ENCODE data around the gene NFYA. TPM values are rescaled to one million over a fixed set of nuclear protein-coding genes. Genes with fewer than 3 reads are reported as not detected.

Gene NFYA
- total RNA-seq, 1 donor from 2014 or later = 47.8 TPM

DNA sequence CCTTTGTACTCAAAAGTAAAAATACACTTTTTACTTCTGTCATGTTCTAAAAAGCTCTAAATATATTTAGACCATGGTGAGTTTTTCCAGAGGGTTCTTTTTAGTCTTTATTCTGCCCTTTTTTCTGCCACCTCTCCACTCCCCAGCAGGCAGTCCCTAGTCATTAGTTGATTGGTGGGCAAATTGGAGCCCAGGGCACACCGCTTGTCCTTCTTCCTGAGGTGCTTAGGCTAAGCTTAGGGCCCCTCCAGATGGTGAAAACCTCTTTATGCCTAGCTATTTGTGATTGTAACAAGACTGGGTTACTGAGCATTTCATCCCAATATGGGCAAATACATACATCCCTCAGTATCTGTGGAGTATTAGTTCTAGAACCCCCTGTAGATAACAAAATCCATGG, 75.1 kb downstream of the NFYA start:
- Mint-ChIP-seq H3K27ac (ENCODE audit: unreplicated experiment) (no peak overlapping the region), H3K4me3 (ENCODE audit: unreplicated experiment) (no peak overlapping the region), H3K4me1 (ENCODE audit: low read depth, unreplicated experiment) (no peaks in the 10 kb centered on the region), H3K9me3 (ENCODE audit: unreplicated experiment) (peaks cover 3% of the 10 kb centered on the region), H3K27me3 (ENCODE audit: unreplicated experiment) (peaks cover 7% of the 10 kb centered on the region), H3K36me3 (ENCODE audit: unreplicated experiment) (no peaks in the 10 kb centered on the region)
- TF ChIP-seq, protein P1, sequence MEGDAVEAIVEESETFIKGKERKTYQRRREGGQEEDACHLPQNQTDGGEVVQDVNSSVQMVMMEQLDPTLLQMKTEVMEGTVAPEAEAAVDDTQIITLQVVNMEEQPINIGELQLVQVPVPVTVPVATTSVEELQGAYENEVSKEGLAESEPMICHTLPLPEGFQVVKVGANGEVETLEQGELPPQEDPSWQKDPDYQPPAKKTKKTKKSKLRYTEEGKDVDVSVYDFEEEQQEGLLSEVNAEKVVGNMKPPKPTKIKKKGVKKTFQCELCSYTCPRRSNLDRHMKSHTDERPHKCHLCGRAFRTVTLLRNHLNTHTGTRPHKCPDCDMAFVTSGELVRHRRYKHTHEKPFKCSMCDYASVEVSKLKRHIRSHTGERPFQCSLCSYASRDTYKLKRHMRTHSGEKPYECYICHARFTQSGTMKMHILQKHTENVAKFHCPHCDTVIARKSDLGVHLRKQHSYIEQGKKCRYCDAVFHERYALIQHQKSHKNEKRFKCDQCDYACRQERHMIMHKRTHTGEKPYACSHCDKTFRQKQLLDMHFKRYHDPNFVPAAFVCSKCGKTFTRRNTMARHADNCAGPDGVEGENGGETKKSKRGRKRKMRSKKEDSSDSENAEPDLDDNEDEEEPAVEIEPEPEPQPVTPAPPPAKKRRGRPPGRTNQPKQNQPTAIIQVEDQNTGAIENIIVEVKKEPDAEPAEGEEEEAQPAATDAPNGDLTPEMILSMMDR (IDR thresholded peaks at IDR 0.05; ENCODE audit: partially characterized antibody, unreplicated experiment) = no peak
- no peak for DNase-seq

Other genes starting within 250 kb of the NFYA start
- 1.0 TPM for gene UNC5CL, start 33.8 kb upstream of the NFYA start, total RNA-seq (ENCODE audit: unreplicated experiment)
- gene TSPO2, start 30.5 kb upstream of the NFYA start, total RNA-seq (ENCODE audit: unreplicated experiment) = not detected
- gene APOBEC2, start 19.8 kb upstream of the NFYA start, total RNA-seq (ENCODE audit: unreplicated experiment) = 0.61 TPM
- gene OARD1, start 618 bp upstream of the NFYA start, total RNA-seq (ENCODE audit: unreplicated experiment) = 24.4 TPM
- not detected for gene TREML1, start 81.4 kb downstream of the NFYA start, total RNA-seq (ENCODE audit: unreplicated experiment)
- not detected for gene TREM2, start 90.1 kb downstream of the NFYA start, total RNA-seq (ENCODE audit: unreplicated experiment)
- gene TREML2, start 128.2 kb downstream of the NFYA start, total RNA-seq (ENCODE audit: unreplicated experiment) = not detected
- not detected for gene TREML4, start 155.4 kb downstream of the NFYA start, total RNA-seq (ENCODE audit: unreplicated experiment)
- gene TREM1, start 213.7 kb downstream of the NFYA start, total RNA-seq (ENCODE audit: unreplicated experiment) = not detected

All from glutamatergic neuron (in vitro differentiated cells).